ENCODE results near the gene ADAD2. TPM values are rescaled to one million over a fixed set of nuclear protein-coding genes. Genes with fewer than 3 reads are reported as not detected.

ADAD2 gene
- total RNA-seq, 3 donors from 2014 or later: 0.14 to 0.41 (median 0.26) TPM

- ATAC-seq: no peak
- H3K4me3 ChIP-seq: no peak overlapping the region
- no peaks in the 10 kb centered on the region for H3K36me3 ChIP-seq (ENCODE audit: low read depth)
- no peaks in the 10 kb centered on the region for H3K4me1 ChIP-seq (ENCODE audit: low read depth)
- TF ChIP-seq, protein P1, sequence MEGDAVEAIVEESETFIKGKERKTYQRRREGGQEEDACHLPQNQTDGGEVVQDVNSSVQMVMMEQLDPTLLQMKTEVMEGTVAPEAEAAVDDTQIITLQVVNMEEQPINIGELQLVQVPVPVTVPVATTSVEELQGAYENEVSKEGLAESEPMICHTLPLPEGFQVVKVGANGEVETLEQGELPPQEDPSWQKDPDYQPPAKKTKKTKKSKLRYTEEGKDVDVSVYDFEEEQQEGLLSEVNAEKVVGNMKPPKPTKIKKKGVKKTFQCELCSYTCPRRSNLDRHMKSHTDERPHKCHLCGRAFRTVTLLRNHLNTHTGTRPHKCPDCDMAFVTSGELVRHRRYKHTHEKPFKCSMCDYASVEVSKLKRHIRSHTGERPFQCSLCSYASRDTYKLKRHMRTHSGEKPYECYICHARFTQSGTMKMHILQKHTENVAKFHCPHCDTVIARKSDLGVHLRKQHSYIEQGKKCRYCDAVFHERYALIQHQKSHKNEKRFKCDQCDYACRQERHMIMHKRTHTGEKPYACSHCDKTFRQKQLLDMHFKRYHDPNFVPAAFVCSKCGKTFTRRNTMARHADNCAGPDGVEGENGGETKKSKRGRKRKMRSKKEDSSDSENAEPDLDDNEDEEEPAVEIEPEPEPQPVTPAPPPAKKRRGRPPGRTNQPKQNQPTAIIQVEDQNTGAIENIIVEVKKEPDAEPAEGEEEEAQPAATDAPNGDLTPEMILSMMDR (IDR thresholded peaks at IDR 0.05): no peak
- DNase-seq: no peak
- intact Hi-C loops (cut with DNase I, micrococcal nuclease): no loop called here
- no peaks in the 10 kb centered on the region for H3K9me3 ChIP-seq
Measured at GRCh38 chr16:84159800-84160199, 31.2 kb upstream of the ADAD2 start.

GRCh38 chr16:84161037-84161436 lies 29.9 kb upstream of the ADAD2 start:
- DNase-seq: no peak
- Histone ChIP-seq H3K4me3 (no peak overlapping the region), H3K4me1 (ENCODE audit: low read depth) (no peaks in the 10 kb centered on the region), H3K9me3 (no peaks in the 10 kb centered on the region), H3K36me3 (ENCODE audit: low read depth) (no peaks in the 10 kb centered on the region)
- intact Hi-C loops (cut with DNase I, micrococcal nuclease): no loop called here
- ATAC-seq: no peak
- TF ChIP-seq, protein P1 (IDR thresholded peaks at IDR 0.05): no peak

DNA sequence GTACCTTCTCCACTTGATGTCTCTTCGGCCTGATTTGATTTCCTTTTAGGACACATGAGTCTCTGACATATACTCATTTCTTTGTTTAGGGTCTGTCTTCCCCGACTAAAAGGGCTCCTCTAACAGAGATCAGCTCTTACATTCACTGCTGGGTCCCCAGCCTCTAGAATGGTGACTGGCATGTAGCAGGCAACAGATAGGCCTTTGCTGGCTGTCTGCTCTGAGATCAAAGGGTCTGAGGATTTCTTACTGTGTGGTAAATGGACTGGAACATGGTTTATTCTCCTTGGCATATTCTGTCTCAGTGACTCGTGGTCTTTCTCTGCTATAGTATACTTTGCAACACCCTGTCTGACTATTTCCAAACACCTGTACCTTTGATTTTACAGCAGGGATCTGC lies 29.2 kb upstream of the ADAD2 start:
- no peak for DNase-seq
- intact Hi-C loops (cut with DNase I, micrococcal nuclease): no loop called here
- no peak for ATAC-seq
- H3K4me1 ChIP-seq (ENCODE audit: low read depth): no peaks in the 10 kb centered on the region
- no peak overlapping the region for H3K4me3 ChIP-seq
- no peaks in the 10 kb centered on the region for H3K36me3 ChIP-seq (ENCODE audit: low read depth)
- H3K9me3 ChIP-seq: no peaks in the 10 kb centered on the region
- TF ChIP-seq, protein P1 (IDR thresholded peaks at IDR 0.05): no peak

DNA sequence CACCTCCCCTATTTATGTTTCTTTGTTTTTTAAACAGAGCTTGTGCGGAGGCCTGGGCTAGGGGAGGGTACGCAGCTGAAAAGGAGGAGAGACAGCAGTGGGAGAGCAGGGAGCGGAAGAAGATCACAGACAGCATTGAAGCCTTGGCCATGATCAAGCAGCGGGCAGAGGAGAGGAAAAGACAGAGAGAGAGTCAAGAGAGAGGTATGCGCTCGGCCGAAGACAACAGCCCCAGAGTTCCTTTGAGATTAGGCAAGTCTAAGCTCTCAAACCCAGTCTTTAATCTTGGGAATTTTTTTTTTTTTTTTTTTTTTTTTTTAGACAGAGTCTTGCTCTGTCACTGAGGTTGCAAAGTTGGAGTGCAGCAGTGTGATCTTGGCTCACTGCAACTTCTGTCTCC lies 25.2 kb upstream of the ADAD2 start:
- TF ChIP-seq, protein P1 (IDR thresholded peaks at IDR 0.05): no peak
- Histone ChIP-seq H3K4me3 (no peak overlapping the region), H3K9me3 (no peaks in the 10 kb centered on the region), H3K4me1 (ENCODE audit: low read depth) (no peaks in the 10 kb centered on the region), H3K36me3 (ENCODE audit: low read depth) (no peaks in the 10 kb centered on the region)
- DNase-seq: no peak
- no peak for ATAC-seq
- intact Hi-C loops (cut with DNase I, micrococcal nuclease): no loop called here

GRCh38 chr16:84166796-84167695 lies 23.9 kb upstream of the ADAD2 start:
- TF ChIP-seq, protein P1 (IDR thresholded peaks at IDR 0.05): no peak
- ATAC-seq: no peak
- Histone ChIP-seq H3K4me1 (ENCODE audit: low read depth) (no peaks in the 10 kb centered on the region), H3K36me3 (ENCODE audit: low read depth) (no peaks in the 10 kb centered on the region), H3K9me3 (no peaks in the 10 kb centered on the region), H3K4me3 (no peak overlapping the region)
- DNase-seq: no peak
- intact Hi-C loops (cut with DNase I, micrococcal nuclease): no loop called here

Data from mucosa of descending colon (tissue), 3 donors.